Cardiac fibroblast (primary cell): Measurements from ENCODE around the gene PLSCR2.
A peak's percentile ranks its signal among the peaks of the same experiment; 100 is the strongest.

ENCODE experiments used
- DNase-seq, 2 donors: peaks; one replicate each; pipeline versions ENCODE4 v3.0.0 to v3.0.0-alpha.2; 2010; ENCODE audit warnings: low read depth in 2 of 2
- H3K4me3 ChIP-seq, 2 donors: replicated peaks in 1 of 2; 1 replicate in 1 of 2; 2 replicates in 1 of 2; pipeline ENCODE4 v1.5.1; 2011; ENCODE audit warnings: low read depth in 2 of 2, low read length in 2 of 2, mild to moderate bottlenecking in 2 of 2, moderate library complexity in 1 of 2
- TF ChIP-seq, protein P1 (sequence below): IDR thresholded peaks from one replicate; pipeline ENCODE4 v1.5.1; 2011; ENCODE audit warnings: low read depth, mild to moderate bottlenecking, low read length, inconsistent platforms

PLSCR2 gene

DNA sequence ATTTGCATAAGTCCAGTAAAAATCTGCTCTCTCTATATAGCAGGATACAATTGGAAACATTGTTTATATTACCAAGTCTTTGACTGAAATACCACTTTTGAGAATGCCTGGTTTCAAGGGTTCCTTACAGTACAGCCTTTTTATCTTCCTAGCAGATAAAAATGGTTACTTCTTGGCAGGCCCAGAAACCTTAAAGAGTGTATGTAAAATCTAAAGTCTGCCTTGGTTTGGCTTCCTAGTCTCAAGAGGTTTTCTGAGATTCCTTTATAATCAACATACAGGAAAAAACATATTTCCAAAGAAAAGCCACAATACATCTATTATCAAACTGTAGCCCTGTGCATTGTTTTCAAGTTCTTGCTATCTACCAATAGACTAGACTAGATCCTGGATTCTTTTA is 84.6 kb downstream of the PLSCR2 start:
- TF ChIP-seq, protein P1, sequence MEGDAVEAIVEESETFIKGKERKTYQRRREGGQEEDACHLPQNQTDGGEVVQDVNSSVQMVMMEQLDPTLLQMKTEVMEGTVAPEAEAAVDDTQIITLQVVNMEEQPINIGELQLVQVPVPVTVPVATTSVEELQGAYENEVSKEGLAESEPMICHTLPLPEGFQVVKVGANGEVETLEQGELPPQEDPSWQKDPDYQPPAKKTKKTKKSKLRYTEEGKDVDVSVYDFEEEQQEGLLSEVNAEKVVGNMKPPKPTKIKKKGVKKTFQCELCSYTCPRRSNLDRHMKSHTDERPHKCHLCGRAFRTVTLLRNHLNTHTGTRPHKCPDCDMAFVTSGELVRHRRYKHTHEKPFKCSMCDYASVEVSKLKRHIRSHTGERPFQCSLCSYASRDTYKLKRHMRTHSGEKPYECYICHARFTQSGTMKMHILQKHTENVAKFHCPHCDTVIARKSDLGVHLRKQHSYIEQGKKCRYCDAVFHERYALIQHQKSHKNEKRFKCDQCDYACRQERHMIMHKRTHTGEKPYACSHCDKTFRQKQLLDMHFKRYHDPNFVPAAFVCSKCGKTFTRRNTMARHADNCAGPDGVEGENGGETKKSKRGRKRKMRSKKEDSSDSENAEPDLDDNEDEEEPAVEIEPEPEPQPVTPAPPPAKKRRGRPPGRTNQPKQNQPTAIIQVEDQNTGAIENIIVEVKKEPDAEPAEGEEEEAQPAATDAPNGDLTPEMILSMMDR: no peak
- DNase-seq: peak in 1 of 2 donors; percentile 40
- no peak overlapping the region for H3K4me3 ChIP-seq
